Endothelial cell (in vitro differentiated cells): ENCODE measurements around the gene B4GALNT3. TPM values are rescaled to one million over a fixed set of nuclear protein-coding genes. Genes with fewer than 3 reads are reported as not detected.
A peak's percentile ranks its signal among the peaks of the same experiment; 100 is the strongest.

Experiments
- DNase-seq: peaks from one replicate; pipeline ENCODE4 v3.0.0; 2021; ENCODE audit warnings: low spot score
- H3K27ac Mint-ChIP-seq: one replicate; pipeline ENCODE4 v1.8.0; 2021; ENCODE audit warnings: mixed read lengths, inconsistent platforms; ENCODE audit not compliant: unreplicated experiment
- H3K27me3 Mint-ChIP-seq: one replicate; pipeline ENCODE4 v1.8.0; 2021; ENCODE audit warnings: mild to moderate bottlenecking, moderate library complexity, mixed read lengths, inconsistent platforms; ENCODE audit not compliant: unreplicated experiment
- H3K36me3 Mint-ChIP-seq: one replicate; pipeline ENCODE4 v1.8.0; 2021; ENCODE audit warnings: mild to moderate bottlenecking, low read depth, mixed read lengths, inconsistent platforms; ENCODE audit not compliant: unreplicated experiment
- H3K4me1 Mint-ChIP-seq: one replicate; pipeline ENCODE4 v1.8.0; 2021; ENCODE audit warnings: mild to moderate bottlenecking, mixed read lengths, inconsistent platforms; ENCODE audit not compliant: unreplicated experiment
- H3K4me3 Mint-ChIP-seq: one replicate; pipeline ENCODE4 v1.8.0; 2021; ENCODE audit warnings: mild to moderate bottlenecking, mixed read lengths, inconsistent platforms; ENCODE audit not compliant: unreplicated experiment
- H3K9me3 Mint-ChIP-seq: one replicate; pipeline ENCODE4 v1.8.0; 2021; ENCODE audit warnings: mixed read lengths, inconsistent platforms; ENCODE audit not compliant: unreplicated experiment
- CTCF ChIP-seq: fragments of 200-600 bp; sonication (generic); IDR thresholded peaks from one replicate; pipeline ENCODE4 v1.5.0; 2021; ENCODE audit warnings: antibody characterized with exemption; ENCODE audit not compliant: unreplicated experiment
- total RNA-seq: library from RNA; stranded (reverse); fragmentation: NEBNext Ultra II Directional; extraction: Animal tissue kit (Norgen Biotek cat#: 25700); gene quantifications from one replicate; pipeline ENCODE4 v1.2.1, GENCODE V29; 2021; ENCODE audit not compliant: unreplicated experiment

B4GALNT3 gene
- total RNA-seq, 1 donor from 2014 or later: 4.2 TPM

- H3K4me3 Mint-ChIP-seq: no peak overlapping the region
- no peak for TF ChIP-seq CTCF
- H3K4me1 Mint-ChIP-seq: peaks cover 37% of the 10 kb centered on the region
- H3K27ac Mint-ChIP-seq: no peak overlapping the region
- H3K9me3 Mint-ChIP-seq: no peaks in the 10 kb centered on the region
- peaks cover 3% of the 10 kb centered on the region for H3K27me3 Mint-ChIP-seq
- no peaks in the 10 kb centered on the region for H3K36me3 Mint-ChIP-seq
- DNase-seq: no peak
Observed at GRCh38 chr12:602700-603068, 142.9 kb downstream of the B4GALNT3 start.

- H3K27ac Mint-ChIP-seq: peak overlapping the region; percentile 62
- no peak for DNase-seq
- no peak overlapping the region for H3K4me3 Mint-ChIP-seq
- H3K4me1 Mint-ChIP-seq: peaks cover 40% of the 10 kb centered on the region
- H3K36me3 Mint-ChIP-seq: no peaks in the 10 kb centered on the region
- H3K9me3 Mint-ChIP-seq: no peaks in the 10 kb centered on the region
- TF ChIP-seq CTCF: no peak
- H3K27me3 Mint-ChIP-seq: peaks cover 6% of the 10 kb centered on the region
Observed at GRCh38 chr12:604956-605355, 145.2 kb downstream of the B4GALNT3 start.

GRCh38 chr12:607541-608001, 147.8 kb downstream of the B4GALNT3 start:
- peak overlapping the region; percentile 88 for H3K27ac Mint-ChIP-seq
- H3K4me3 Mint-ChIP-seq: no peak overlapping the region
- no peaks in the 10 kb centered on the region for H3K9me3 Mint-ChIP-seq
- no peak for TF ChIP-seq CTCF
- peaks cover 53% of the 10 kb centered on the region for H3K4me1 Mint-ChIP-seq
- H3K27me3 Mint-ChIP-seq: peaks cover 6% of the 10 kb centered on the region
- no peak for DNase-seq
- no peaks in the 10 kb centered on the region for H3K36me3 Mint-ChIP-seq

- no peak for DNase-seq
- Mint-ChIP-seq H3K27me3 (peaks cover 6% of the 10 kb centered on the region), H3K36me3 (no peaks in the 10 kb centered on the region), H3K4me1 (peaks cover 53% of the 10 kb centered on the region), H3K4me3 (no peak overlapping the region), H3K9me3 (no peaks in the 10 kb centered on the region), H3K27ac (peak overlapping the region; percentile 88)
- TF ChIP-seq CTCF: no peak
Observed at GRCh38 chr12:608413-608812, 148.7 kb downstream of the B4GALNT3 start.

- Mint-ChIP-seq H3K9me3 (no peaks in the 10 kb centered on the region), H3K27ac (no peak overlapping the region), H3K4me3 (no peak overlapping the region), H3K4me1 (peaks cover 51% of the 10 kb centered on the region), H3K36me3 (no peaks in the 10 kb centered on the region), H3K27me3 (peaks cover 6% of the 10 kb centered on the region)
- TF ChIP-seq CTCF: no peak
- DNase-seq: no peak
Observed at GRCh38 chr12:608921-609320, 149.2 kb downstream of the B4GALNT3 start.
